ENCODE results near the gene TRIM9. TPM values are rescaled to one million over a fixed set of nuclear protein-coding genes. Genes with fewer than 3 reads are reported as not detected.

TRIM9 gene
- total and polyA plus RNA-seq, 2 donors (not counting 1 experiment from before 2014, with no cell fraction given), result 0.10 to 0.50 TPM

GRCh38 chr14:51087031-51087441 is 7.9 kb downstream of the TRIM9 start:
- no peak for TF ChIP-seq CTCF (conservative IDR thresholded peaks at IDR 0.05 in 1 of 2, IDR thresholded peaks at IDR 0.05 in 1 of 2; ENCODE audit: low read depth in 1 of 2, low read length in 2 of 2)
- Histone ChIP-seq H3K4me2 (ENCODE audit: extremely low read depth, insufficient read depth, low read length) (no peak overlapping the region), H3K4me1 (ENCODE audit: control insufficient read depth, extremely low read depth, insufficient read depth, low read length) (no peaks in the 10 kb centered on the region), H3K4me3 (replicated peaks in 1 of 4; ENCODE audit: control extremely low read depth in 1 of 4, insufficient read depth in 1 of 4, low read depth in 3 of 4, low read length in 4 of 4) (no peak overlapping the region), H3K9me3 (ENCODE audit: control insufficient read depth, insufficient read depth, low read depth, low read length) (no peaks in the 10 kb centered on the region), H3K9ac (ENCODE audit: insufficient read depth, low read length) (no peak overlapping the region), H3K27ac (ENCODE audit: insufficient read depth, low read length) (no peak overlapping the region), H3K27me3 (ENCODE audit: control insufficient read depth, insufficient read depth, low read length) (no peaks in the 10 kb centered on the region), H3K36me3 (ENCODE audit: control insufficient read depth, insufficient read depth, low read length) (no peaks in the 10 kb centered on the region), H3K79me2 (ENCODE audit: control insufficient read depth, insufficient read depth, low read length) (no peaks in the 10 kb centered on the region), H4K20me1 (ENCODE audit: control insufficient read depth, extremely low read depth, insufficient read depth, low read length) (no peaks in the 10 kb centered on the region), H2AFZ (ENCODE audit: low read length) (no peak overlapping the region)
- DNase-seq (ENCODE audit: low read depth in 2 of 2), result peak in 1 of 2 donors; percentile 19

- Histone ChIP-seq H3K36me3 (ENCODE audit: control insufficient read depth, insufficient read depth, low read length) (no peaks in the 10 kb centered on the region), H3K4me2 (ENCODE audit: extremely low read depth, insufficient read depth, low read length) (no peak overlapping the region), H2AFZ (ENCODE audit: low read length) (no peak overlapping the region), H4K20me1 (ENCODE audit: control insufficient read depth, extremely low read depth, insufficient read depth, low read length) (no peaks in the 10 kb centered on the region), H3K79me2 (ENCODE audit: control insufficient read depth, insufficient read depth, low read length) (no peaks in the 10 kb centered on the region), H3K9ac (ENCODE audit: insufficient read depth, low read length) (no peak overlapping the region), H3K27me3 (ENCODE audit: control insufficient read depth, insufficient read depth, low read length) (no peaks in the 10 kb centered on the region), H3K4me3 (replicated peaks in 1 of 4; ENCODE audit: control extremely low read depth in 1 of 4, insufficient read depth in 1 of 4, low read depth in 3 of 4, low read length in 4 of 4) (no peak overlapping the region), H3K27ac (ENCODE audit: insufficient read depth, low read length) (no peak overlapping the region), H3K4me1 (ENCODE audit: control insufficient read depth, extremely low read depth, insufficient read depth, low read length) (no peaks in the 10 kb centered on the region), H3K9me3 (ENCODE audit: control insufficient read depth, insufficient read depth, low read depth, low read length) (no peaks in the 10 kb centered on the region)
- TF ChIP-seq CTCF (conservative IDR thresholded peaks at IDR 0.05 in 1 of 2, IDR thresholded peaks at IDR 0.05 in 1 of 2; ENCODE audit: low read depth in 1 of 2, low read length in 2 of 2), result no peak
- no peak for TF ChIP-seq EZH2 (IDR thresholded peaks at IDR 0.05; ENCODE audit: low read length, missing control alignments)
- DNase-seq (ENCODE audit: low read depth in 2 of 2), result no peak
Measured at GRCh38 chr14:51086044-51086443, 8.9 kb downstream of the TRIM9 start.

- H3K4me1 ChIP-seq (ENCODE audit: control insufficient read depth, extremely low read depth, insufficient read depth, low read length), result no peaks in the 10 kb centered on the region
- H3K4me2 ChIP-seq (ENCODE audit: extremely low read depth, insufficient read depth, low read length), result no peak overlapping the region
- H3K36me3 ChIP-seq (ENCODE audit: control insufficient read depth, insufficient read depth, low read length), result no peaks in the 10 kb centered on the region
- H3K4me3 ChIP-seq (replicated peaks in 1 of 4; ENCODE audit: control extremely low read depth in 1 of 4, insufficient read depth in 1 of 4, low read depth in 3 of 4, low read length in 4 of 4), result no peak overlapping the region
- no peak overlapping the region for H2AFZ ChIP-seq (ENCODE audit: low read length)
- H3K79me2 ChIP-seq (ENCODE audit: control insufficient read depth, insufficient read depth, low read length), result no peaks in the 10 kb centered on the region
- H3K27ac ChIP-seq (ENCODE audit: insufficient read depth, low read length), result no peak overlapping the region
- H4K20me1 ChIP-seq (ENCODE audit: control insufficient read depth, extremely low read depth, insufficient read depth, low read length), result no peaks in the 10 kb centered on the region
- no peak for DNase-seq (ENCODE audit: low read depth in 2 of 2)
- no peak for TF ChIP-seq CTCF (conservative IDR thresholded peaks at IDR 0.05 in 1 of 2, IDR thresholded peaks at IDR 0.05 in 1 of 2; ENCODE audit: low read depth in 1 of 2, low read length in 2 of 2)
- no peak for TF ChIP-seq EZH2 (IDR thresholded peaks at IDR 0.05; ENCODE audit: low read length, missing control alignments)
- H3K9ac ChIP-seq (ENCODE audit: insufficient read depth, low read length), result no peak overlapping the region
- H3K27me3 ChIP-seq (ENCODE audit: control insufficient read depth, insufficient read depth, low read length), result no peaks in the 10 kb centered on the region
- H3K9me3 ChIP-seq (ENCODE audit: control insufficient read depth, insufficient read depth, low read depth, low read length), result no peaks in the 10 kb centered on the region
Measured at GRCh38 chr14:51084962-51085361, 9.9 kb downstream of the TRIM9 start.
